Astrocyte (in vitro differentiated cells and primary cell): ENCODE data around the gene NDOR1. TPM values are rescaled to one million over a fixed set of nuclear protein-coding genes. Genes with fewer than 3 reads are reported as not detected.

Experiments
- DNase-seq: peaks from one replicate; pipeline ENCODE4 v3.0.0-alpha.2; 2010; ENCODE audit warnings: low read depth
- FAIRE-seq: peaks from 2 replicates; lab custom pipeline; 2011; peaks lifted over from hg19 to GRCh38; lab: Jason Lieb, UNC
- H2AFZ ChIP-seq: 2 replicates; pipeline ENCODE4 v1.6.0; 2012; ENCODE audit warnings: low read depth, low read length, inconsistent platforms
- H3K27ac ChIP-seq: 2 replicates; pipeline ENCODE4 v1.5.1; 2011; ENCODE audit warnings: low read depth, low read length, inconsistent platforms
- H3K27me3 ChIP-seq: 2 replicates; pipeline ENCODE4 v1.6.0; 2011; ENCODE audit warnings: low read length, inconsistent platforms; ENCODE audit not compliant: insufficient read depth
- H3K36me3 ChIP-seq: 2 replicates; pipeline ENCODE4 v1.5.1; 2011; ENCODE audit warnings: low read length, inconsistent platforms; ENCODE audit not compliant: insufficient read depth
- H3K4me1 ChIP-seq: 2 replicates; pipeline ENCODE4 v1.5.1; 2011; ENCODE audit warnings: low read length, inconsistent platforms; ENCODE audit not compliant: insufficient read depth
- H3K4me2 ChIP-seq: 2 replicates; pipeline ENCODE4 v1.6.0; 2012; ENCODE audit warnings: low read length, inconsistent platforms
- H3K4me3 ChIP-seq: 2 replicates; pipeline ENCODE4 v1.5.1; 2011; ENCODE audit warnings: low read depth, mild to moderate bottlenecking, low read length, inconsistent platforms; ENCODE audit not compliant: insufficient read depth
- H3K79me2 ChIP-seq: 2 replicates; pipeline ENCODE4 v1.6.0; 2012; ENCODE audit warnings: mild to moderate bottlenecking, low read length, inconsistent platforms; ENCODE audit not compliant: insufficient read depth
- H3K9ac ChIP-seq: 2 replicates; pipeline ENCODE4 v1.6.0; 2012; ENCODE audit warnings: mild to moderate bottlenecking, low read length, inconsistent platforms
- H3K9me3 ChIP-seq: 2 replicates; pipeline ENCODE4 v1.5.1; 2012; ENCODE audit warnings: low read depth, mild to moderate bottlenecking, low read length, inconsistent platforms; ENCODE audit not compliant: insufficient read depth
- H4K20me1 ChIP-seq: 2 replicates; pipeline ENCODE4 v1.6.0; 2012; ENCODE audit warnings: low read length, inconsistent platforms; ENCODE audit not compliant: insufficient read depth
- H3K27ac Mint-ChIP-seq: one replicate; pipeline ENCODE4 v1.8.0; 2021; ENCODE audit warnings: mild to moderate bottlenecking, mixed read lengths; ENCODE audit not compliant: unreplicated experiment
- H3K27me3 Mint-ChIP-seq: one replicate; pipeline ENCODE4 v1.8.0; 2021; ENCODE audit warnings: low read depth, mixed read lengths; ENCODE audit not compliant: unreplicated experiment
- H3K36me3 Mint-ChIP-seq: one replicate; pipeline ENCODE4 v1.8.0; 2021; ENCODE audit warnings: low read depth, mixed read lengths; ENCODE audit not compliant: unreplicated experiment
- H3K4me1 Mint-ChIP-seq: one replicate; pipeline ENCODE4 v1.8.0; 2021; ENCODE audit warnings: low read depth, mixed read lengths; ENCODE audit not compliant: unreplicated experiment
- H3K4me3 Mint-ChIP-seq: one replicate; pipeline ENCODE4 v1.8.0; 2021; ENCODE audit warnings: mild to moderate bottlenecking, moderate library complexity, mixed read lengths; ENCODE audit not compliant: unreplicated experiment
- H3K9me3 Mint-ChIP-seq: one replicate; pipeline ENCODE4 v1.8.0; 2021; ENCODE audit warnings: mild to moderate bottlenecking, mixed read lengths; ENCODE audit not compliant: unreplicated experiment
- CTCF ChIP-seq: IDR thresholded peaks from 2 replicates; pipeline ENCODE4 v1.5.1; 2011; ENCODE audit warnings: low read depth, mild to moderate bottlenecking, inconsistent platforms, low read length, moderate library complexity; ENCODE audit not compliant: insufficient read depth
- EZH2 ChIP-seq: IDR thresholded peaks from 2 replicates; pipeline ENCODE4 v1.6.1; 2012; ENCODE audit warnings: mild to moderate bottlenecking, low read length, inconsistent platforms; ENCODE audit not compliant: insufficient read depth
- total RNA-seq: library from RNA; stranded (reverse); gene quantifications from 2 replicates; pipeline ENCODE4 v1.2.1, GENCODE V29; 2021

Gene NDOR1
- total RNA-seq, 1 donor from 2014 or later: 14.5 TPM

GRCh38 chr9:137264067-137264466, 58.6 kb downstream of the NDOR1 start:
- FAIRE-seq: no peak
- H3K4me2 ChIP-seq: no peak overlapping the region
- TF ChIP-seq CTCF (no peak), EZH2 (no peak)

DNA sequence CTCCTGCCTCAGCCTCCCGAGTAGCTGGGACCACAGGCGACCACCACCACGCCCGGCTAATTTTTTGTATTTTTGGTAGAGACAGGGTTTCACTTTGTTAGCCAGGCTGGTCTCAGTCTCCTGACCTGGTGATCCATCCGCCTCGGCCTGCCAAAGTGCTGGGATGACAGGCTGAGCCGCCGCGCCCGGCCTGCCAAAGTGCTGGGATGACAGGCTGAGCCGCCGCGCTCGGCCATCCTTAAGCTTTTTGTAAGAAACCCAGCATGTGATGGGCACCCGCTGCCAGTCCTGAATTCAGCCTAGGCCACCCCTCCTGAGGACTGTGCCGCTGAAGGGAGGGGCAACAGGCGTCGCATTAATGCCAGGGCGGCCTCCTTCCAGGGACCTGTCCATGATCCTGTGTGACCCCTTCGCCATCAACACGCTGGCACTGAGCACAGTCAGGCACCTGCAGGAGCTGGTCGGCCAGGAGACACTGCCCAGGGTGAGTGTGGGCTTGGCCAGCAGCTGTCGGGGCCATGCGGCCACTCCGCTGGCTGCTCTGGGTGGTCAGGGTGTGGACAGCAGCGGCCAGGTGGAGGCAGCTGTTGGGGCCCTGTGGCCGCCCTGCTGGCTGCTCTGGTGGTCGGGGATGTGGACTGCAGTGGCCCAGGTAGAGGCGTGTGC, 60.1 kb downstream of the NDOR1 start:
- no peak for DNase-seq

More at GRCh38 chr9:137264067-137264466, 58.6 kb downstream of the NDOR1 start:
- no peak overlapping the region for H2AFZ ChIP-seq
- H3K4me3 ChIP-seq: no peak overlapping the region
- H3K27me3 ChIP-seq: no peaks in the 10 kb centered on the region
- no peak overlapping the region for H3K4me3 Mint-ChIP-seq
- no peak overlapping the region for H3K9ac ChIP-seq
- peaks cover 11% of the 10 kb centered on the region for H3K36me3 ChIP-seq
- DNase-seq: no peak
- H3K27ac Mint-ChIP-seq: no peak overlapping the region
- no peaks in the 10 kb centered on the region for H3K9me3 ChIP-seq
- peaks cover 23% of the 10 kb centered on the region for H3K79me2 ChIP-seq
- peaks cover 6% of the 10 kb centered on the region for H3K4me1 Mint-ChIP-seq
- H3K36me3 Mint-ChIP-seq: peaks cover 13% of the 10 kb centered on the region
- no peak overlapping the region for H3K27ac ChIP-seq
- H4K20me1 ChIP-seq: peaks cover 23% of the 10 kb centered on the region
- no peaks in the 10 kb centered on the region for H3K27me3 Mint-ChIP-seq
- H3K9me3 Mint-ChIP-seq: no peaks in the 10 kb centered on the region
- H3K4me1 ChIP-seq: peaks cover 4% of the 10 kb centered on the region

More for the DNA sequence above, 60.1 kb downstream of the NDOR1 start:
- no peak for FAIRE-seq
- no peak overlapping the region for H3K4me3 ChIP-seq
- H2AFZ ChIP-seq: no peak overlapping the region
- peaks cover 4% of the 10 kb centered on the region for H3K4me1 ChIP-seq
- no peak overlapping the region for H3K27ac ChIP-seq
- Mint-ChIP-seq H3K4me3 (no peak overlapping the region), H3K36me3 (peaks cover 15% of the 10 kb centered on the region), H3K9me3 (no peaks in the 10 kb centered on the region), H3K27ac (no peak overlapping the region), H3K27me3 (no peaks in the 10 kb centered on the region), H3K4me1 (peaks cover 6% of the 10 kb centered on the region)
- H3K27me3 ChIP-seq: no peaks in the 10 kb centered on the region
- no peaks in the 10 kb centered on the region for H3K9me3 ChIP-seq
- peaks cover 15% of the 10 kb centered on the region for H3K36me3 ChIP-seq
- TF ChIP-seq CTCF: no peak
- no peak for TF ChIP-seq EZH2
- peaks cover 23% of the 10 kb centered on the region for H3K79me2 ChIP-seq
- H3K9ac ChIP-seq: no peak overlapping the region
- H3K4me2 ChIP-seq: no peak overlapping the region
- H4K20me1 ChIP-seq: peaks cover 25% of the 10 kb centered on the region
